Measurements from ENCODE around the gene MACROD1.

Gene MACROD1

GRCh38 chr11:64095273-64095817 is 70.6 kb downstream of the MACROD1 start:
- TF ChIP-seq CTCF (IDR thresholded peaks at IDR 0.05; ENCODE audit: low read depth, low read length), result no peak
- TF ChIP-seq MYC (IDR thresholded peaks at IDR 0.05; ENCODE audit: low read depth, low read length), result no peak
- no peak overlapping the region for H3K4me3 ChIP-seq (ENCODE audit: low read depth, low read length)
- peak; percentile 15 for DNase-seq (ENCODE audit: low read depth)

GRCh38 chr11:64094463-64095260 is 71.3 kb downstream of the MACROD1 start:
- TF ChIP-seq MAX (IDR thresholded peaks at IDR 0.05; ENCODE audit: low read depth, low read length) (peak; percentile 47; the same call in 1 of the 2 replicates), CTCF (IDR thresholded peaks at IDR 0.05; ENCODE audit: low read depth, low read length) (peak; percentile 11), POLR2A (IDR thresholded peaks at IDR 0.05; ENCODE audit: extremely low read depth, insufficient read length) (no peak)
- peak overlapping the region; percentile 16 for H3K4me3 ChIP-seq (ENCODE audit: low read depth, low read length)
- DNase-seq (ENCODE audit: low read depth), result peak; percentile 95

GRCh38 chr11:64093233-64094039 is 72.5 kb downstream of the MACROD1 start:
- no peak for TF ChIP-seq MYC (IDR thresholded peaks at IDR 0.05; ENCODE audit: low read depth, low read length)
- no peak for TF ChIP-seq CTCF (IDR thresholded peaks at IDR 0.05; ENCODE audit: low read depth, low read length)
- TF ChIP-seq POLR2A (IDR thresholded peaks at IDR 0.05; ENCODE audit: extremely low read depth, insufficient read length), result no peak
- TF ChIP-seq MAX (IDR thresholded peaks at IDR 0.05; ENCODE audit: low read depth, low read length), result no peak
- DNase-seq (ENCODE audit: low read depth), result no peak
- no peak overlapping the region for H3K4me3 ChIP-seq (ENCODE audit: low read depth, low read length)

- peak; percentile 16 for DNase-seq (ENCODE audit: low read depth)
- TF ChIP-seq MYC (IDR thresholded peaks at IDR 0.05; ENCODE audit: low read depth, low read length) (no peak), CTCF (IDR thresholded peaks at IDR 0.05; ENCODE audit: low read depth, low read length) (no peak)
- no peak overlapping the region for H3K4me3 ChIP-seq (ENCODE audit: low read depth, low read length)
Observed at GRCh38 chr11:64092761-64093136, 73.2 kb downstream of the MACROD1 start.

GRCh38 chr11:64092111-64092760 is 73.7 kb downstream of the MACROD1 start:
- peak; percentile 60 for DNase-seq (ENCODE audit: low read depth)
- TF ChIP-seq MAX (IDR thresholded peaks at IDR 0.05; ENCODE audit: low read depth, low read length) (peak; percentile 62), MYC (IDR thresholded peaks at IDR 0.05; ENCODE audit: low read depth, low read length) (no peak)
- no peak overlapping the region for H3K4me3 ChIP-seq (ENCODE audit: low read depth, low read length)
